ENCODE measurements around the gene SH3YL1. TPM values are rescaled to one million over a fixed set of nuclear protein-coding genes. Genes with fewer than 3 reads are reported as not detected.
A peak's percentile ranks its signal among the peaks of the same experiment; 100 is the strongest.
"Not testable (repeated sequence)": the region's sequence is repeated elsewhere in the genome, so short reads cannot be mapped to it uniquely, and the experiment has no call there.

SH3YL1 gene
- total RNA-seq, 1 experiment from 2014 or later, result 84.7 TPM

DNA sequence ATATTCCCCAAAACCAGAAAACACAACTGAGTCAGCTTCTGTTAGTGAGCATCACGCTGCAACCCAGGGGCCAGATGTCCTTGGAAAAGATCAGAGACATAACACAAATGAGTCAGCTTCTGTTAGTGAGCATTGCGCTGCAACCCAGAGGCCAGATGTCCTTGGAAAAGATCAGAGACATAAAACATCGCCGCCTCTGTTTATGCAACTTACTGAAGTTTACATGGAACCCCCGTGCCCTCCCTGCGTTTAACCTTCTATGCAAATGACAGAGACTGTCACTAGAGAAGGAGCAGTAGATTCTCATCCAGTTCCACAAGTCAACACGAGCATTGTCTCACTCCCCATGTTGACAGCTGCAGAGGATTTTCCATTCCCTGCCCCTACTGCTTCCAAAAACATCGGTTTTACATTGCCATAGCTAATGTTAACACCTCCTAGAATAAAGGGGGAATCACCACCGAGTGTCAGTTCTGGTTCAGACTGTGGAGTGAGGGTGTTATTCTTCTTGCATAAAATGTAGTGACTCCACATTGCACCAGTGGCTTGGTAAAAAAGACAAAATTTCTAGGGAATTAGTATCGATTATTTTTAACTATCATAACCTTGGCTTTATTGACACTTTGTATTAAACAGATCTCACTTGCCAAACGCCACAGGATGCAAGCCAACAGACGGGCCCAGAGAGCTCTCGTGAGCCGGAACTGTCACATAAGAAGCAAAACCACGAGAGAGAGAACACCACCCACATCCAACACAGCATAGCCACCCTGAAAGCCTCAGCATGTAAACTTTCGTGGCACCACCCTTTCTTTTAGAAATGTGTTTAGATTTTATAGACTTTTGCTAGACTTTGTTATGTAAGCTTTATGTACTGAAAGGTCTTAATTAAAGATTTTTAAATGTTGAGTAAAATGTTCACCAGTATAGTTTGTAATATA is 87.7 kb downstream of the SH3YL1 start:
- Histone ChIP-seq H3K4me1 (replicated peaks; ENCODE audit: insufficient read depth) (peaks cover 28% of the 10 kb centered on the region), H2AFZ (no peak overlapping the region), H3K79me2 (ENCODE audit: low read depth) (no peaks in the 10 kb centered on the region), H3K9me2 (ENCODE audit: insufficient read depth) (no peaks in the 10 kb centered on the region), H3K27ac (peak overlapping the region; percentile 53), H3K27me3 (ENCODE audit: insufficient read depth, low read depth) (no peaks in the 10 kb centered on the region), H3F3A (ENCODE audit: insufficient read depth, low read depth) (peaks cover 27% of the 10 kb centered on the region; the same call in 1 of the 2 replicates), H3K4me2 (peak overlapping the region; percentile 54), H3K4me3 (no peak overlapping the region; the same call in 1 of the 2 replicates), H3K9me3 (ENCODE audit: insufficient read depth, low read depth) (no peaks in the 10 kb centered on the region), H4K20me1 (ENCODE audit: insufficient read depth) (no peaks in the 10 kb centered on the region), H3K36me3 (ENCODE audit: low read depth) (no peaks in the 10 kb centered on the region)
- POLR2A ChIA-PET (ENCODE audit: unreplicated experiment), result interaction anchor here (0.7 kb wide), 3 partner anchors 105 to 134 kb away, joined by 4 to 31 read pairs (median 5); no protein-coding TSS in a partner anchor
- TF ChIP-seq EZH2 (IDR thresholded peaks at IDR 0.05; ENCODE audit: low read depth), result no peak
- TF ChIP-seq, protein P1, sequence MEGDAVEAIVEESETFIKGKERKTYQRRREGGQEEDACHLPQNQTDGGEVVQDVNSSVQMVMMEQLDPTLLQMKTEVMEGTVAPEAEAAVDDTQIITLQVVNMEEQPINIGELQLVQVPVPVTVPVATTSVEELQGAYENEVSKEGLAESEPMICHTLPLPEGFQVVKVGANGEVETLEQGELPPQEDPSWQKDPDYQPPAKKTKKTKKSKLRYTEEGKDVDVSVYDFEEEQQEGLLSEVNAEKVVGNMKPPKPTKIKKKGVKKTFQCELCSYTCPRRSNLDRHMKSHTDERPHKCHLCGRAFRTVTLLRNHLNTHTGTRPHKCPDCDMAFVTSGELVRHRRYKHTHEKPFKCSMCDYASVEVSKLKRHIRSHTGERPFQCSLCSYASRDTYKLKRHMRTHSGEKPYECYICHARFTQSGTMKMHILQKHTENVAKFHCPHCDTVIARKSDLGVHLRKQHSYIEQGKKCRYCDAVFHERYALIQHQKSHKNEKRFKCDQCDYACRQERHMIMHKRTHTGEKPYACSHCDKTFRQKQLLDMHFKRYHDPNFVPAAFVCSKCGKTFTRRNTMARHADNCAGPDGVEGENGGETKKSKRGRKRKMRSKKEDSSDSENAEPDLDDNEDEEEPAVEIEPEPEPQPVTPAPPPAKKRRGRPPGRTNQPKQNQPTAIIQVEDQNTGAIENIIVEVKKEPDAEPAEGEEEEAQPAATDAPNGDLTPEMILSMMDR (conservative IDR thresholded peaks at IDR 0.05), result no peak
- no peak for DNase-seq
- CTCF ChIA-PET, result interaction anchor here (0.6 kb wide), 1 partner anchor 1376 kb away, joined by 3 read pairs; no protein-coding TSS in a partner anchor
- intact Hi-C loops (cut with micrococcal nuclease; ENCODE audit: unreplicated experiment), result no loop called here
- BruUV-seq (replicated peaks), result no TSS peak

GRCh38 chr2:175161-175786 is 88.6 kb downstream of the SH3YL1 start:
- intact Hi-C loops (cut with micrococcal nuclease; ENCODE audit: unreplicated experiment), result no loop called here
- Histone ChIP-seq H3K27ac (no peak overlapping the region), H3K4me2 (no peak overlapping the region), H4K20me1 (ENCODE audit: insufficient read depth) (no peaks in the 10 kb centered on the region), H3K9me2 (ENCODE audit: insufficient read depth) (no peaks in the 10 kb centered on the region), H3K9me3 (ENCODE audit: insufficient read depth, low read depth) (no peaks in the 10 kb centered on the region), H3K27me3 (ENCODE audit: insufficient read depth, low read depth) (no peaks in the 10 kb centered on the region), H3K36me3 (ENCODE audit: low read depth) (no peaks in the 10 kb centered on the region), H3F3A (ENCODE audit: insufficient read depth, low read depth) (peaks cover 27% of the 10 kb centered on the region; the same call in 1 of the 2 replicates), H3K4me3 (no peak overlapping the region), H2AFZ (no peak overlapping the region), H3K79me2 (ENCODE audit: low read depth) (no peaks in the 10 kb centered on the region), H3K4me1 (replicated peaks; ENCODE audit: insufficient read depth) (peaks cover 28% of the 10 kb centered on the region)
- no TSS peak for BruUV-seq (replicated peaks)
- ChIA-PET POLR2A (ENCODE audit: unreplicated experiment) (no interaction called here), CTCF (interaction anchor here (0.6 kb wide), 1 partner anchor 1376 kb away, joined by 3 read pairs; no protein-coding TSS in a partner anchor)
- TF ChIP-seq, protein P1 (conservative IDR thresholded peaks at IDR 0.05), result no peak
- no peak for TF ChIP-seq EZH2 (IDR thresholded peaks at IDR 0.05; ENCODE audit: low read depth)
- no peak for DNase-seq

- H3K9me3 ChIP-seq (ENCODE audit: insufficient read depth, low read depth); CTCF ChIA-PET; H3K36me3 ChIP-seq (ENCODE audit: low read depth); POLR2A ChIA-PET (ENCODE audit: unreplicated experiment); H3K9me2 ChIP-seq (ENCODE audit: insufficient read depth); H3K4me3 ChIP-seq; DNase-seq; H3K4me2 ChIP-seq; BruUV-seq (replicated peaks); H4K20me1 ChIP-seq (ENCODE audit: insufficient read depth); H2AFZ ChIP-seq; H3K27ac ChIP-seq; H3K27me3 ChIP-seq (ENCODE audit: insufficient read depth, low read depth); H3K79me2 ChIP-seq (ENCODE audit: low read depth): not testable (repeated sequence)
- intact Hi-C loops (cut with micrococcal nuclease; ENCODE audit: unreplicated experiment), result loop anchor here (2.0 kb wide), 1 partner anchor 465 kb away; no protein-coding TSS in a partner anchor
- H3F3A ChIP-seq (ENCODE audit: insufficient read depth, low read depth), result peaks cover 19% of the 10 kb centered on the region; the same call in 1 of the 2 replicates
- peaks cover 18% of the 10 kb centered on the region for H3K4me1 ChIP-seq (replicated peaks; ENCODE audit: insufficient read depth)
- TF ChIP-seq, protein P1 (conservative IDR thresholded peaks at IDR 0.05), result 0 out of 2 replicates have a peak, but pooled peaks have one; percentile 26
These were observed 91.7 kb downstream of the SH3YL1 start for GRCh38 chr2:172120-172519.
